OCI-LY3 (cell line): ENCODE data around the gene POU5F1.

ENCODE experiments used
- H2AFZ ChIP-seq: fragments of 200-600, 300-600 bp; shearing (Covaris generic); 2 replicates; pipeline ENCODE4 v1.6.0; 2014; ENCODE audit warnings: antibody characterized with exemption, low read depth, low read length
- H3K27ac ChIP-seq: fragments of 200-600, 300-600 bp; sonication (generic); 2 replicates; pipeline ENCODE4 v1.5.1; 2014; ENCODE audit warnings: mild to moderate bottlenecking, low read length, moderate library complexity, mixed read lengths
- H3K27me3 ChIP-seq: fragments of 200-600, 300-600 bp; sonication (generic); 2 replicates; pipeline ENCODE4 v1.6.1; 2014; ENCODE audit warnings: low read depth, low read length, mixed read lengths
- H3K36me3 ChIP-seq: fragments of 200-600, 300-600 bp; sonication (generic); replicated peaks from 2 replicates; pipeline ENCODE3; 2014; ENCODE audit warnings: low read depth, low read length, mixed read lengths
- H3K4me1 ChIP-seq: fragments of 300-600, 200-600 bp; sonication (generic); 2 replicates; pipeline ENCODE4 v1.6.1; 2014; ENCODE audit warnings: low read length, mixed read lengths
- H3K4me2 ChIP-seq: fragments of 200-600, 300-600 bp; sonication (generic); 2 replicates; pipeline ENCODE4 v1.6.1; 2014; ENCODE audit warnings: low read length, mixed read lengths
- H3K4me3 ChIP-seq: fragments of 300-600, 200-600 bp; sonication (generic); 2 replicates; pipeline ENCODE4 v1.5.1; 2014; ENCODE audit warnings: antibody characterized with exemption, mild to moderate bottlenecking, low read length, moderate library complexity
- H3K79me2 ChIP-seq: fragments of 300-600, 200-600 bp; shearing (Covaris generic); 2 replicates; pipeline ENCODE4 v1.6.1; 2014; ENCODE audit warnings: mild to moderate bottlenecking, low read length, mixed read lengths
- H3K9ac ChIP-seq: fragments of 300-600, 200-600 bp; shearing (Covaris generic); 2 replicates; pipeline ENCODE4 v1.6.0; 2014; ENCODE audit warnings: mild to moderate bottlenecking, low read length, moderate library complexity
- H3K9me3 ChIP-seq: fragments of 200-600, 300-600 bp; shearing (Covaris generic); 2 replicates; pipeline ENCODE4 v1.6.1; 2014; ENCODE audit warnings: low read length, mixed read lengths; ENCODE audit not compliant: insufficient read depth
- H4K20me1 ChIP-seq: fragments of 200-600, 300-600 bp; sonication (generic); 2 replicates; pipeline ENCODE4 v1.6.1; 2016; ENCODE audit warnings: low read length, mixed read lengths; ENCODE audit not compliant: insufficient read depth
- CTCF ChIP-seq: fragments of 200-600, 300-600 bp; sonication (generic); IDR thresholded peaks from 2 replicates; pipeline ENCODE4 v1.5.1; 2014; ENCODE audit warnings: antibody characterized with exemption, low read length, low read depth
- EZH2phosphoT487 ChIP-seq: fragments of 200-600 bp; shearing (Covaris generic); IDR thresholded peaks from 2 replicates; pipeline ENCODE4 v1.6.1; 2018; ENCODE audit warnings: antibody characterized with exemption, mixed run types, low read depth

The POU5F1 gene

GRCh38 chr6:31175971-31176370 is 5.5 kb upstream of the POU5F1 start:
- Histone ChIP-seq H3K4me1 (peaks cover 37% of the 10 kb centered on the region), H3K9ac (no peak overlapping the region), H3K36me3 (peaks cover 8% of the 10 kb centered on the region), H2AFZ (no peak overlapping the region), H3K79me2 (peaks cover 92% of the 10 kb centered on the region), H3K4me2 (no peak overlapping the region), H4K20me1 (peaks cover 24% of the 10 kb centered on the region), H3K27me3 (no peaks in the 10 kb centered on the region), H3K27ac (no peak overlapping the region), H3K4me3 (no peak overlapping the region), H3K9me3 (no peaks in the 10 kb centered on the region)
- no peak for TF ChIP-seq CTCF
- no peak for TF ChIP-seq EZH2phosphoT487

GRCh38 chr6:31174378-31174777 is 3.9 kb upstream of the POU5F1 start:
- H2AFZ ChIP-seq = no peak overlapping the region
- H3K9ac ChIP-seq = no peak overlapping the region
- H4K20me1 ChIP-seq = peaks cover 19% of the 10 kb centered on the region
- no peaks in the 10 kb centered on the region for H3K27me3 ChIP-seq
- peaks cover 3% of the 10 kb centered on the region for H3K36me3 ChIP-seq
- H3K9me3 ChIP-seq = no peaks in the 10 kb centered on the region
- H3K4me2 ChIP-seq = no peak overlapping the region
- no peak overlapping the region for H3K4me3 ChIP-seq
- TF ChIP-seq EZH2phosphoT487 (no peak), CTCF (no peak)
- H3K27ac ChIP-seq = no peak overlapping the region
- H3K4me1 ChIP-seq = peaks cover 26% of the 10 kb centered on the region
- H3K79me2 ChIP-seq = peaks cover 82% of the 10 kb centered on the region

GRCh38 chr6:31173406-31173805 is 2.9 kb upstream of the POU5F1 start:
- Histone ChIP-seq H3K27ac (no peak overlapping the region), H3K4me3 (no peak overlapping the region), H4K20me1 (peaks cover 15% of the 10 kb centered on the region), H3K79me2 (peaks cover 80% of the 10 kb centered on the region), H3K4me2 (no peak overlapping the region), H3K36me3 (peaks cover 6% of the 10 kb centered on the region), H3K9me3 (no peaks in the 10 kb centered on the region), H3K4me1 (peaks cover 16% of the 10 kb centered on the region), H3K27me3 (no peaks in the 10 kb centered on the region), H2AFZ (no peak overlapping the region), H3K9ac (no peak overlapping the region)
- TF ChIP-seq CTCF = no peak
- no peak for TF ChIP-seq EZH2phosphoT487

- Histone ChIP-seq H3K4me3 (no peak overlapping the region), H3K79me2 (peaks cover 78% of the 10 kb centered on the region), H3K27me3 (no peaks in the 10 kb centered on the region), H4K20me1 (peaks cover 10% of the 10 kb centered on the region), H3K4me2 (no peak overlapping the region), H3K36me3 (peaks cover 7% of the 10 kb centered on the region), H3K9ac (no peak overlapping the region), H2AFZ (no peak overlapping the region), H3K27ac (no peak overlapping the region), H3K9me3 (no peaks in the 10 kb centered on the region), H3K4me1 (peaks cover 12% of the 10 kb centered on the region)
- no peak for TF ChIP-seq EZH2phosphoT487
- TF ChIP-seq CTCF = no peak
Measured at GRCh38 chr6:31172973-31173384, 2.5 kb upstream of the POU5F1 start.
